CD4-positive, alpha-beta T cell (primary cell): ENCODE measurements around the gene RNF208. TPM values are rescaled to one million over a fixed set of nuclear protein-coding genes. Genes with fewer than 3 reads are reported as not detected.

Experiments
- ATAC-seq: fragments of 200-7000 bp; cut with Tn5 transposase; one replicate; pipeline ENCODE4 v1.10.0; 2022; ENCODE audit warnings: mild to moderate bottlenecking; ENCODE audit not compliant: poor library complexity
- CTCF ChIA-PET: fragments of 350-600 bp; sonication (Branson Sonifier 250); formaldehyde crosslinking; loops from one replicate; lab custom pipeline; 2021; ENCODE audit warnings: antibody characterized with exemption, inconsistent platforms; lab: Charles Lee
- POLR2A ChIA-PET: fragments of 350-600 bp; sonication (Branson Sonifier 250); formaldehyde crosslinking; loops from one replicate; lab custom pipeline; 2021; ENCODE audit warnings: antibody characterized with exemption, inconsistent platforms; lab: Charles Lee
- DNase-seq, 14 experiments: peaks; one replicate each; pipeline ENCODE4 v3.0.0-alpha.2; 2013 to 2020; ENCODE audit warnings: mixed read lengths in 2 of 14
- H3K27ac ChIP-seq, 2 donors: one replicate each; pipeline versions ENCODE4 v1.5.1 to v1.7.0; 2013; ENCODE audit warnings: low read length in 2 of 2, low read depth in 1 of 2, mild to moderate bottlenecking in 1 of 2
- H3K27me3 ChIP-seq, 2 experiments: 1 replicate in 1 of 2; 2 replicates in 1 of 2; pipeline versions ENCODE4 v1.6.1 to v1.7.0; 2013; ENCODE audit warnings: low read length in 2 of 2, control low read depth in 1 of 2, mild to moderate bottlenecking in 1 of 2, moderate library complexity in 1 of 2; ENCODE audit not compliant: insufficient read depth in 2 of 2, control insufficient read depth in 1 of 2
- H3K36me3 ChIP-seq: one replicate; pipeline ENCODE4 v1.6.1; 2013; ENCODE audit warnings: low read length, control low read depth; ENCODE audit not compliant: insufficient read depth
- H3K4me1 ChIP-seq: one replicate; pipeline ENCODE4 v1.6.1; 2013; ENCODE audit warnings: low read length, control low read depth; ENCODE audit not compliant: insufficient read depth
- H3K4me3 ChIP-seq: one replicate; pipeline ENCODE4 v1.5.1; 2013; ENCODE audit warnings: mild to moderate bottlenecking, low read length, moderate library complexity
- H3K9me3 ChIP-seq, 2 experiments: 1 replicate in 1 of 2; 2 replicates in 1 of 2; pipeline versions ENCODE4 v1.6.1 to v1.7.0; 2013; ENCODE audit warnings: low read length in 2 of 2, mild to moderate bottlenecking in 2 of 2, control low read depth in 1 of 2, moderate library complexity in 1 of 2; ENCODE audit not compliant: control insufficient read depth in 1 of 2, insufficient read depth in 1 of 2
- H3K27ac Mint-ChIP-seq: one replicate; pipeline ENCODE4 v1.8.0; 2020; ENCODE audit warnings: mixed read lengths
- H3K27me3 Mint-ChIP-seq: one replicate; pipeline ENCODE4 v1.8.0; 2021; ENCODE audit warnings: mixed read lengths
- H3K36me3 Mint-ChIP-seq: one replicate; pipeline ENCODE4 v1.8.0; 2021; ENCODE audit warnings: low read depth, mixed read lengths
- H3K4me1 Mint-ChIP-seq: one replicate; pipeline ENCODE4 v1.8.0; 2021; ENCODE audit warnings: low read depth, mixed read lengths
- H3K4me3 Mint-ChIP-seq: one replicate; pipeline ENCODE4 v1.8.0; 2020; ENCODE audit warnings: mild to moderate bottlenecking, mixed read lengths
- H3K9me3 Mint-ChIP-seq: one replicate; pipeline ENCODE4 v1.8.0; 2020; ENCODE audit warnings: mixed read lengths
- CTCF ChIP-seq: fragments of 200-600 bp; IDR thresholded peaks from one replicate; pipeline ENCODE4 v1.8.0; 2022; ENCODE audit warnings: antibody characterized with exemption, mild to moderate bottlenecking
- intact Hi-C, 2 experiments: fragments of 100-400 bp; cut with DNase I in 1 of 2; cut with micrococcal nuclease in 1 of 2; formaldehyde crosslinking; loops; one replicate each; pipeline versions ENCODE4 v1.15.1 to v1.9.0; 2023 to 2025; cut with DNase I, micrococcal nuclease
- total RNA-seq, 174 experiments: library from RNA in 2 of 174; stranded (reverse) in 2 of 174; gene quantifications; one replicate each; pipeline ENCODE4 v1.2.3 and lab custom pipeline; 2021 to 2026

RNF208 gene
- total RNA-seq, 2 experiments from 2014 or later: 0.66 to 0.67 TPM

GRCh38 chr9:137237759-137238726, 16.0 kb upstream of the RNF208 start:
- Histone ChIP-seq H3K4me1 (peaks cover 63% of the 10 kb centered on the region), H3K27me3 (no peaks in the 10 kb centered on the region), H3K9me3 (no peaks in the 10 kb centered on the region), H3K36me3 (peaks cover 13% of the 10 kb centered on the region), H3K27ac (no peak overlapping the region), H3K4me3 (no peak overlapping the region)
- Mint-ChIP-seq H3K9me3 (no peaks in the 10 kb centered on the region), H3K27ac (no peak overlapping the region), H3K27me3 (peaks cover 6% of the 10 kb centered on the region), H3K36me3 (peaks cover 15% of the 10 kb centered on the region), H3K4me3 (no peak overlapping the region), H3K4me1 (peaks cover 17% of the 10 kb centered on the region)
- ChIA-PET CTCF (no interaction called here), POLR2A (interaction anchor here (1.8 kb wide), 1 partner anchor 108 kb away, joined by 4 read pairs; no protein-coding TSS in a partner anchor)
- ATAC-seq (no peak), DNase-seq (no peak)
- intact Hi-C loops: loop anchor here (2.0 to 5.0 kb wide), 4 partner anchors 25 to 451 kb away; partner anchors contain the start of genes ANAPC2 (in 1 of the 2) and SSNA1 (in 1 of the 2)
- TF ChIP-seq CTCF: no peak

GRCh38 chr9:137236936-137237421, 14.9 kb upstream of the RNF208 start:
- peak overlapping the region; percentile 7 for H3K4me3 ChIP-seq
- peaks cover 6% of the 10 kb centered on the region for H3K36me3 Mint-ChIP-seq
- ATAC-seq: no peak
- H3K27ac Mint-ChIP-seq: no peak overlapping the region
- ChIA-PET POLR2A (interaction anchor here (0.7 to 1.3 kb wide), 7 partner anchors 13 to 122 kb away, joined by 3 to 9 read pairs (median 5); partner anchors contain the start of genes NELFB and TPRN), CTCF (interaction anchor here (0.5 to 1.8 kb wide), 35 partner anchors 8 to 1394 kb away, joined by 3 to 18 read pairs (median 5); partner anchors contain the start of genes MAN1B1, NELFB, NPDC1 and NRARP)
- no peak for DNase-seq
- H3K27ac ChIP-seq: no peak overlapping the region
- H3K27me3 Mint-ChIP-seq: peaks cover 6% of the 10 kb centered on the region
- TF ChIP-seq CTCF: no peak
- peaks cover 10% of the 10 kb centered on the region for H3K4me1 Mint-ChIP-seq
- no peaks in the 10 kb centered on the region for H3K9me3 Mint-ChIP-seq
- peaks cover 0 to 3% of the 10 kb centered on the region in 2 experiments for H3K9me3 ChIP-seq
- intact Hi-C loops: loop anchor here (1.0 to 5.0 kb wide), 5 partner anchors 26 to 450 kb away; partner anchors contain the start of genes ANAPC2 (in 1 of the 2) and SSNA1 (in 1 of the 2)
- peaks cover 52% of the 10 kb centered on the region for H3K4me1 ChIP-seq
- H3K36me3 ChIP-seq: peaks cover 2% of the 10 kb centered on the region
- no peaks in the 10 kb centered on the region for H3K27me3 ChIP-seq
- no peak overlapping the region for H3K4me3 Mint-ChIP-seq

- no peaks in the 10 kb centered on the region for H3K36me3 ChIP-seq
- TF ChIP-seq CTCF: peak; percentile 99
- ChIA-PET POLR2A (interaction anchor here (0.6 to 1.3 kb wide), 9 partner anchors 13 to 370 kb away, joined by 3 to 9 read pairs (median 5); partner anchors contain the start of genes EDF1, NELFB and TPRN), CTCF (interaction anchor here (0.5 to 1.8 kb wide), 36 partner anchors 8 to 1393 kb away, joined by 3 to 18 read pairs (median 4); partner anchors contain the start of genes MAN1B1, NELFB, NPDC1 and NRARP)
- intact Hi-C loops: loop anchor here (1.0 to 5.0 kb wide), 5 partner anchors 26 to 449 kb away; partner anchors contain the start of genes ANAPC2 (in 1 of the 2) and SSNA1 (in 1 of the 2)
- Mint-ChIP-seq H3K27ac (no peak overlapping the region), H3K9me3 (no peaks in the 10 kb centered on the region), H3K36me3 (peaks cover 6% of the 10 kb centered on the region), H3K4me3 (no peak overlapping the region), H3K27me3 (peaks cover 6% of the 10 kb centered on the region), H3K4me1 (peaks cover 10% of the 10 kb centered on the region)
- peaks cover 0 to 6% of the 10 kb centered on the region in 2 experiments for H3K9me3 ChIP-seq
- no peaks in the 10 kb centered on the region for H3K27me3 ChIP-seq
- H3K27ac ChIP-seq: no peak overlapping the region
- peaks cover 47% of the 10 kb centered on the region for H3K4me1 ChIP-seq
- peak; percentile 46 for ATAC-seq
- H3K4me3 ChIP-seq: peak overlapping the region; percentile 7
- DNase-seq: peak; percentile 85 to 95 (median 89)
Observed at GRCh38 chr9:137236238-137236935, 14.3 kb upstream of the RNF208 start.
